Panc1 (cell line): ENCODE results near the gene TIAL1.

Experiments used
- POLR2AphosphoS5 ChIP-seq: IDR thresholded peaks from 2 replicates; pipeline ENCODE4 v1.6.1; 2012; ENCODE audit warnings: mild to moderate bottlenecking, low read depth, low read length, moderate library complexity
- REST ChIP-seq, 2 experiments: IDR thresholded peaks; 2 replicates each; pipeline ENCODE4 v1.6.1; 2011 to 2012; ENCODE audit warnings: low read depth in 2 of 2, control low read depth in 1 of 2, low read length in 1 of 2, mild to moderate bottlenecking in 1 of 2, moderate library complexity in 1 of 2; ENCODE audit not compliant: insufficient read depth in 1 of 2
- SIN3A ChIP-seq: IDR thresholded peaks from 2 replicates; pipeline ENCODE4 v1.6.1; 2012; ENCODE audit warnings: low read depth, mild to moderate bottlenecking, low read length, moderate library complexity, borderline replicate concordance; ENCODE audit not compliant: insufficient read depth
- TCF7L2 ChIP-seq: IDR thresholded peaks from 2 replicates; pipeline ENCODE4 v1.6.1; 2011; ENCODE audit warnings: mild to moderate bottlenecking, low read depth, low read length, inconsistent platforms
- TF ChIP-seq, protein P1 (sequence below): fragments of 450-650 bp; IDR thresholded peaks from 2 replicates; pipeline ENCODE4 v1.5.1; 2017; ENCODE audit warnings: mild to moderate bottlenecking

DNA sequence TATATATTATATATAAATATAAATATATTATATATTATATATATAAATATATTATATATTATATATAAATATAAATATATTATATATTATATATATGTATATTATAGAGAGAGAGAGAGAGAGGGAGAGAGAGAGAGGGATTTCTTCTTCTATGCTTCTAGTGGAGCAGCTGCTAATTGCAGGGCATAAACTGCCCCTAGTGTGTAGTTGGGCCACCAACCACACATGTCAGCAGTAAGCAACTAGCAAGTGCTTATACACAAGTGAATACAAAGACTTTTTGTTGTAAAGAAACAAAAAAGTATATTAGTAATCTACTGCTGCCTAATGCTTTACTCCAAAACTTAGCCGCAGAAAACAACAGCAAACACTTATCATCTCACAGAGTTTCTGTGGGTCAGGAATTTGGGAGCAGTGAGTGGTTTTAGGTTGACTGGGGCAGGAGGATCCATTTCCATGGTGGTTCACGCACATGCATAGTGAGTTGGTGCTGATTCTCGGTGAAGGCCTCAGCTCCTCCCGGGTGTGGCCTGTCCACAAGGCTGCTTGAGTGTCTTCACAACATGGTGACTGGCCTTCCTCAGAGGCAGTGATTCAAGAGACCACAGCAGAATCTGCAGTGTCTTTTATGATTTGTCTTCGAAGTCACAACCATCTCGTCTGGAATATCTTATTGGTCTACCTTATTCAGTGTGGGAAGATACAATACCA lies 29.0 kb upstream of the TIAL1 start:
- TF ChIP-seq, protein P1, sequence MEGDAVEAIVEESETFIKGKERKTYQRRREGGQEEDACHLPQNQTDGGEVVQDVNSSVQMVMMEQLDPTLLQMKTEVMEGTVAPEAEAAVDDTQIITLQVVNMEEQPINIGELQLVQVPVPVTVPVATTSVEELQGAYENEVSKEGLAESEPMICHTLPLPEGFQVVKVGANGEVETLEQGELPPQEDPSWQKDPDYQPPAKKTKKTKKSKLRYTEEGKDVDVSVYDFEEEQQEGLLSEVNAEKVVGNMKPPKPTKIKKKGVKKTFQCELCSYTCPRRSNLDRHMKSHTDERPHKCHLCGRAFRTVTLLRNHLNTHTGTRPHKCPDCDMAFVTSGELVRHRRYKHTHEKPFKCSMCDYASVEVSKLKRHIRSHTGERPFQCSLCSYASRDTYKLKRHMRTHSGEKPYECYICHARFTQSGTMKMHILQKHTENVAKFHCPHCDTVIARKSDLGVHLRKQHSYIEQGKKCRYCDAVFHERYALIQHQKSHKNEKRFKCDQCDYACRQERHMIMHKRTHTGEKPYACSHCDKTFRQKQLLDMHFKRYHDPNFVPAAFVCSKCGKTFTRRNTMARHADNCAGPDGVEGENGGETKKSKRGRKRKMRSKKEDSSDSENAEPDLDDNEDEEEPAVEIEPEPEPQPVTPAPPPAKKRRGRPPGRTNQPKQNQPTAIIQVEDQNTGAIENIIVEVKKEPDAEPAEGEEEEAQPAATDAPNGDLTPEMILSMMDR: no peak
- TF ChIP-seq REST (IDR thresholded peaks at IDR 0.05; ENCODE audit: insufficient read depth in 1 of 2, low read depth in 2 of 2, low read length in 1 of 2) (no peak), POLR2AphosphoS5 (no peak), SIN3A (no peak), TCF7L2 (no peak)
